Measurements from ENCODE around the gene HIVEP3.

GRCh38 chr1:41461790-41462679 lies 456.7 kb downstream of the HIVEP3 start:
- TF ChIP-seq, protein P1, sequence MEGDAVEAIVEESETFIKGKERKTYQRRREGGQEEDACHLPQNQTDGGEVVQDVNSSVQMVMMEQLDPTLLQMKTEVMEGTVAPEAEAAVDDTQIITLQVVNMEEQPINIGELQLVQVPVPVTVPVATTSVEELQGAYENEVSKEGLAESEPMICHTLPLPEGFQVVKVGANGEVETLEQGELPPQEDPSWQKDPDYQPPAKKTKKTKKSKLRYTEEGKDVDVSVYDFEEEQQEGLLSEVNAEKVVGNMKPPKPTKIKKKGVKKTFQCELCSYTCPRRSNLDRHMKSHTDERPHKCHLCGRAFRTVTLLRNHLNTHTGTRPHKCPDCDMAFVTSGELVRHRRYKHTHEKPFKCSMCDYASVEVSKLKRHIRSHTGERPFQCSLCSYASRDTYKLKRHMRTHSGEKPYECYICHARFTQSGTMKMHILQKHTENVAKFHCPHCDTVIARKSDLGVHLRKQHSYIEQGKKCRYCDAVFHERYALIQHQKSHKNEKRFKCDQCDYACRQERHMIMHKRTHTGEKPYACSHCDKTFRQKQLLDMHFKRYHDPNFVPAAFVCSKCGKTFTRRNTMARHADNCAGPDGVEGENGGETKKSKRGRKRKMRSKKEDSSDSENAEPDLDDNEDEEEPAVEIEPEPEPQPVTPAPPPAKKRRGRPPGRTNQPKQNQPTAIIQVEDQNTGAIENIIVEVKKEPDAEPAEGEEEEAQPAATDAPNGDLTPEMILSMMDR (conservative IDR thresholded peaks at IDR 0.05) = no peak
- no peak for TF ChIP-seq EZH2 (IDR thresholded peaks at IDR 0.05; ENCODE audit: low read depth)
